Hepatocyte (in vitro differentiated cells): ENCODE data around the gene ASTN2. TPM values are rescaled to one million over a fixed set of nuclear protein-coding genes. Genes with fewer than 3 reads are reported as not detected.

Source experiments
- DNase-seq: peaks from one replicate; pipeline ENCODE4 v3.0.0-alpha.2; 2016; ENCODE audit warnings: low spot score
- H2AFZ ChIP-seq: fragments of 200-600 bp; sonication (generic); 2 replicates; pipeline ENCODE4 v1.6.0; 2016; ENCODE audit warnings: antibody characterized with exemption, mild to moderate bottlenecking
- H3K27ac ChIP-seq: fragments of 200-600 bp; sonication (generic); 2 replicates; pipeline ENCODE4 v1.5.1; 2016; ENCODE audit warnings: mild to moderate bottlenecking
- H3K27me3 ChIP-seq: fragments of 200-600 bp; sonication (generic); 2 replicates; pipeline ENCODE4 v1.6.1; 2016
- H3K36me3 ChIP-seq: fragments of 200-600 bp; sonication (generic); replicated peaks from 2 replicates; pipeline ENCODE4 v1.5.1; 2016; ENCODE audit warnings: low read depth; ENCODE audit not compliant: insufficient read depth
- H3K4me1 ChIP-seq: fragments of 200-600 bp; sonication (generic); 2 replicates; pipeline ENCODE4 v1.5.1; 2016; ENCODE audit warnings: mild to moderate bottlenecking, moderate library complexity; ENCODE audit not compliant: insufficient read depth
- H3K4me2 ChIP-seq: fragments of 200-600 bp; sonication (generic); 2 replicates; pipeline ENCODE4 v1.6.0; 2016
- H3K4me3 ChIP-seq: fragments of 200-600 bp; sonication (generic); 2 replicates; pipeline ENCODE4 v1.5.1; 2016; ENCODE audit warnings: mild to moderate bottlenecking
- H3K79me2 ChIP-seq: fragments of 200-600 bp; sonication (generic); 2 replicates; pipeline ENCODE4 v1.6.0; 2017; ENCODE audit warnings: mild to moderate bottlenecking
- H3K9me2 ChIP-seq: fragments of 200-600 bp; sonication (generic); replicated peaks from 2 replicates; pipeline ENCODE4 v1.6.0; 2017; ENCODE audit warnings: mild to moderate bottlenecking; ENCODE audit not compliant: insufficient read depth
- H3K9me3 ChIP-seq: fragments of 200-600 bp; sonication (generic); 2 replicates; pipeline ENCODE4 v1.5.1; 2016; ENCODE audit warnings: low read depth, mild to moderate bottlenecking
- H4K20me1 ChIP-seq: fragments of 200-600 bp; sonication (generic); 2 replicates; pipeline ENCODE4 v1.6.0; 2016; ENCODE audit warnings: mild to moderate bottlenecking; ENCODE audit not compliant: insufficient read depth, poor library complexity, severe bottlenecking
- EZH2 ChIP-seq: fragments of 200-600 bp; sonication (generic); IDR thresholded peaks from 2 replicates; pipeline ENCODE4 v1.6.1; 2016; ENCODE audit warnings: antibody characterized with exemption, mild to moderate bottlenecking, borderline replicate concordance
- EZH2phosphoT487 ChIP-seq: fragments of 200-600 bp; sonication (generic); IDR thresholded peaks from one replicate; pipeline ENCODE4 v1.6.1; 2018; ENCODE audit warnings: antibody characterized with exemption, mild to moderate bottlenecking, low read depth, moderate library complexity; ENCODE audit not compliant: unreplicated experiment, severe bottlenecking
- WGBS: methylation state at CpG from one replicate; pipeline ENCODE4 v1.1.6; 2016; ENCODE audit warnings: low lambda C conversion rate; ENCODE audit errors: missing lambda C conversion rate; 5-methylcytosine and 5-hydroxymethylcytosine counted together
- polyA plus RNA-seq: library from polyadenylated mRNA; unstranded; fragments of >200 nt; fragmentation: Nextera tagmentation; extraction: Ambion mirVana; gene quantifications from 2 replicates; pipeline ENCODE4 v1.2.1, GENCODE V29; 2016
- total RNA-seq: library from RNA; depleted of rRNA; stranded (reverse); fragments of >200 nt; gene quantifications from 2 replicates; pipeline ENCODE4 v1.2.3, GENCODE V29; 2014
- TF ChIP-seq, protein P1 (sequence below): fragments of 200-600 bp; sonication (generic); IDR thresholded peaks from 2 replicates; pipeline ENCODE4 v1.5.1; 2016; ENCODE audit warnings: antibody characterized with exemption, mild to moderate bottlenecking; ENCODE audit not compliant: poor library complexity

ASTN2 gene
- total and polyA plus RNA-seq, 2 experiments from 2014 or later, result 6.4 to 8.4 TPM

DNA sequence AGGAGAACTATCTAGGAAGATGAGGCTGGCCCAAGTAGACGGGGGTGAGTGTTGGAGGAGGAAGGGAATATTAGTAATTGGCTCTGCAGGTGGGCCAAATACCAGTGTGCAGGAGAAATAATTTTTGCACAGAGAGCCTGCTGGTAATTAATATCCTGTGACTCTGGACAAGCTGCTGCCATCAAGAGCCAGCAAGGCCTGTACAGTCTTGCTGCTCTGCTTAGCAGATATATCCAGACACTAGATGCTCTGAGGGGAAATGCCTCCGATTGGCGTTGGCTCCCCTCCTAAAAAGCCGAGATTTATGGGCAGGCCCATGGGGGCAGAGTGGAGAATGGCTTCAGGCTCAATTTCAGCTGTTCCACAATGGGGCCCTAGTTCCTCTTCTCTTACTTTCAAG lies 29.6 kb upstream of the ASTN2 start:
- peaks cover 5% of the 10 kb centered on the region for H3K27me3 ChIP-seq
- WGBS, result 49% methylated on average over 4 of the region's 4 CpGs
- H3K4me1 ChIP-seq, result no peaks in the 10 kb centered on the region
- no peaks in the 10 kb centered on the region for H3K36me3 ChIP-seq
- H3K27ac ChIP-seq, result no peak overlapping the region
- H3K9me2 ChIP-seq, result no peaks in the 10 kb centered on the region
- TF ChIP-seq EZH2phosphoT487 (no peak), EZH2 (no peak)
- TF ChIP-seq, protein P1, sequence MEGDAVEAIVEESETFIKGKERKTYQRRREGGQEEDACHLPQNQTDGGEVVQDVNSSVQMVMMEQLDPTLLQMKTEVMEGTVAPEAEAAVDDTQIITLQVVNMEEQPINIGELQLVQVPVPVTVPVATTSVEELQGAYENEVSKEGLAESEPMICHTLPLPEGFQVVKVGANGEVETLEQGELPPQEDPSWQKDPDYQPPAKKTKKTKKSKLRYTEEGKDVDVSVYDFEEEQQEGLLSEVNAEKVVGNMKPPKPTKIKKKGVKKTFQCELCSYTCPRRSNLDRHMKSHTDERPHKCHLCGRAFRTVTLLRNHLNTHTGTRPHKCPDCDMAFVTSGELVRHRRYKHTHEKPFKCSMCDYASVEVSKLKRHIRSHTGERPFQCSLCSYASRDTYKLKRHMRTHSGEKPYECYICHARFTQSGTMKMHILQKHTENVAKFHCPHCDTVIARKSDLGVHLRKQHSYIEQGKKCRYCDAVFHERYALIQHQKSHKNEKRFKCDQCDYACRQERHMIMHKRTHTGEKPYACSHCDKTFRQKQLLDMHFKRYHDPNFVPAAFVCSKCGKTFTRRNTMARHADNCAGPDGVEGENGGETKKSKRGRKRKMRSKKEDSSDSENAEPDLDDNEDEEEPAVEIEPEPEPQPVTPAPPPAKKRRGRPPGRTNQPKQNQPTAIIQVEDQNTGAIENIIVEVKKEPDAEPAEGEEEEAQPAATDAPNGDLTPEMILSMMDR, result no peak
- no peaks in the 10 kb centered on the region for H3K9me3 ChIP-seq
- H3K79me2 ChIP-seq, result no peaks in the 10 kb centered on the region
- no peak overlapping the region for H3K4me3 ChIP-seq
- no peak for DNase-seq
- H4K20me1 ChIP-seq, result no peaks in the 10 kb centered on the region
- no peak overlapping the region for H3K4me2 ChIP-seq
- H2AFZ ChIP-seq, result no peak overlapping the region

- no peak for TF ChIP-seq EZH2
- TF ChIP-seq, protein P1, result no peak
- TF ChIP-seq EZH2phosphoT487, result no peak
Observed at GRCh38 chr9:117437283-117437682, 22.4 kb upstream of the ASTN2 start.

GRCh38 chr9:117435630-117436261 lies 20.9 kb upstream of the ASTN2 start:
- Histone ChIP-seq H3K4me3 (no peak overlapping the region), H3K4me2 (no peak overlapping the region), H3K9me2 (no peaks in the 10 kb centered on the region), H4K20me1 (no peaks in the 10 kb centered on the region), H3K27ac (no peak overlapping the region), H3K79me2 (no peaks in the 10 kb centered on the region), H3K36me3 (no peaks in the 10 kb centered on the region), H3K9me3 (no peaks in the 10 kb centered on the region), H3K4me1 (no peaks in the 10 kb centered on the region), H2AFZ (no peak overlapping the region), H3K27me3 (peaks cover 9% of the 10 kb centered on the region)
- DNase-seq, result no peak
- TF ChIP-seq, protein P1, result no peak
- TF ChIP-seq EZH2phosphoT487, result no peak
- no peak for TF ChIP-seq EZH2
- 91% methylated on average over 4 of the region's 4 CpGs for WGBS

More at GRCh38 chr9:117437283-117437682, 22.4 kb upstream of the ASTN2 start:
- H3K4me1 ChIP-seq, result no peaks in the 10 kb centered on the region
- H4K20me1 ChIP-seq, result no peaks in the 10 kb centered on the region
- H3K4me2 ChIP-seq, result no peak overlapping the region
- no peaks in the 10 kb centered on the region for H3K9me3 ChIP-seq
- DNase-seq, result no peak
- H2AFZ ChIP-seq, result no peak overlapping the region
- H3K4me3 ChIP-seq, result no peak overlapping the region
- no peaks in the 10 kb centered on the region for H3K9me2 ChIP-seq
- no peaks in the 10 kb centered on the region for H3K36me3 ChIP-seq
- H3K27ac ChIP-seq, result no peak overlapping the region
- WGBS, result 79% methylated on average over 6 of the region's 6 CpGs
- H3K79me2 ChIP-seq, result no peaks in the 10 kb centered on the region
- H3K27me3 ChIP-seq, result peaks cover 3% of the 10 kb centered on the region

DNA sequence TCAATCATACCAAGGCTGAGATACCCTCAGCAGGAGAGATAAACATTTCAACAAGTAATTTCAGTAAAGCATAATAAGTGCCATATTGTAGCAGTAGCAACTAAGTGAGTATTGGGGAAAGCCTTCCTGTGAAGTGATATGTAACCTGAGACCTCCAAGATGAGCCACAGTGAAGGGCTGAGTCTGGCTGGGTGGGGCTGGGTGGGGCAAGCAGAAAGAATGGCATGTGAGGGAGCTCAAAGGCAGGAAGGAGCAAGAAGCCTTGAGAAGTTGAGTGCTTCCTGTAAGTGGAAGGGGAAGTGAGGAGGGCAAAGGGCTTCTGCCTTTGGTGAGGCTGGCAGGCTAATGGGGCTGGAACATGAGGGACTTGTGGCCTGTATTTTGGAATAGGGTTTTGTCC lies 19.7 kb upstream of the ASTN2 start:
- Histone ChIP-seq H3K4me1 (no peaks in the 10 kb centered on the region), H3K27ac (no peak overlapping the region), H3K4me3 (no peak overlapping the region), H3K27me3 (peaks cover 9% of the 10 kb centered on the region), H3K9me3 (no peaks in the 10 kb centered on the region), H3K4me2 (no peak overlapping the region), H3K9me2 (no peaks in the 10 kb centered on the region), H3K79me2 (no peaks in the 10 kb centered on the region), H3K36me3 (no peaks in the 10 kb centered on the region), H4K20me1 (no peaks in the 10 kb centered on the region), H2AFZ (no peak overlapping the region)
- TF ChIP-seq, protein P1, result no peak
- DNase-seq, result no peak
